ENCODE results near the gene NFIX. TPM values are rescaled to one million over a fixed set of nuclear protein-coding genes. Genes with fewer than 3 reads are reported as not detected.

Gene NFIX
- total and polyA plus RNA-seq, 2 of the 13 experiments (the other 11 are each of a cell fraction or from before 2014, with no cell fraction given) = 3.4 to 5.4 TPM

GRCh38 chr19:13012690-13013608 is 17.7 kb downstream of the NFIX start (continued):
- TF ChIP-seq ARID5B (CRISPR knock-in tag; IDR thresholded peaks at IDR 0.05) (peak; percentile 88), RNF2 (conservative IDR thresholded peaks at IDR 0.05; ENCODE audit: low read depth) (no peak), ZBTB7A (CRISPR knock-in tag; IDR thresholded peaks at IDR 0.05) (peak; percentile 69; the same call in 1 of the 2 replicates), DNMT1 (CRISPR knock-in tag; IDR thresholded peaks at IDR 0.05) (no peak), ZXDC (CRISPR knock-in tag; IDR thresholded peaks at IDR 0.05) (no peak), ZBTB39 (CRISPR knock-in tag; IDR thresholded peaks at IDR 0.05) (no peak), KDM5B (CRISPR knock-in tag; IDR thresholded peaks at IDR 0.05; ENCODE audit: borderline replicate concordance) (peak; percentile 62; the same call in 1 of the 2 replicates), TIGD3 (CRISPR knock-in tag; IDR thresholded peaks at IDR 0.05; ENCODE audit: borderline replicate concordance) (no peak), HMGXB3 (CRISPR knock-in tag; IDR thresholded peaks at IDR 0.05; ENCODE audit: borderline replicate concordance) (no peak), ZNF383 (CRISPR knock-in tag; IDR thresholded peaks at IDR 0.05; ENCODE audit: borderline replicate concordance) (no peak), ZNF12 (CRISPR knock-in tag; IDR thresholded peaks at IDR 0.05) (no peak), ZNF496 (CRISPR knock-in tag; IDR thresholded peaks at IDR 0.05; ENCODE audit: insufficient replicate concordance) (no peak)
